Endothelial cell of umbilical vein (primary cell): ENCODE results near the gene TUBB3.

Source experiments
- CTCF ChIP-seq, 2 donors: IDR thresholded peaks; 1 replicate in 1 of 2; 2 replicates in 1 of 2; pipeline ENCODE4 v1.5.1; 2011; ENCODE audit warnings: low read length in 2 of 2, mild to moderate bottlenecking in 2 of 2, moderate library complexity in 2 of 2, control low read depth in 1 of 2, inconsistent platforms in 1 of 2, low read depth in 1 of 2; ENCODE audit not compliant: insufficient read depth in 1 of 2; ENCODE audit errors: extremely low read depth in 1 of 2
- FOS ChIP-seq: IDR thresholded peaks from 2 replicates; pipeline ENCODE4 v1.6.1; 2011; ENCODE audit warnings: mild to moderate bottlenecking, low read length, moderate library complexity, borderline replicate concordance; ENCODE audit not compliant: insufficient read depth
- JUN ChIP-seq: IDR thresholded peaks from 2 replicates; pipeline ENCODE4 v1.6.1; 2011; ENCODE audit warnings: borderline replicate concordance, low read depth; ENCODE audit not compliant: insufficient read length, insufficient read depth
- POLR2A ChIP-seq: IDR thresholded peaks from 2 replicates; pipeline ENCODE4 v1.6.1; 2012; ENCODE audit warnings: low read depth, mild to moderate bottlenecking, control low read depth, low read length

- TF ChIP-seq CTCF (IDR thresholded peaks at IDR 0.05; ENCODE audit: extremely low read depth in 1 of 2, insufficient read depth in 1 of 2, low read depth in 1 of 2, low read length in 2 of 2) (no peak), POLR2A (no peak), JUN (no peak), FOS (no peak)
These were observed 13.4 kb downstream of the TUBB3 start for GRCh38 chr16:89936508-89936907.
